ENCODE measurements around the gene WDR81. TPM values are rescaled to one million over a fixed set of nuclear protein-coding genes. Genes with fewer than 3 reads are reported as not detected.

WDR81 gene
- total and polyA plus RNA-seq, 2 donors (not counting 1 experiment from before 2014, with no cell fraction given): 52.7 to 102 TPM

DNA sequence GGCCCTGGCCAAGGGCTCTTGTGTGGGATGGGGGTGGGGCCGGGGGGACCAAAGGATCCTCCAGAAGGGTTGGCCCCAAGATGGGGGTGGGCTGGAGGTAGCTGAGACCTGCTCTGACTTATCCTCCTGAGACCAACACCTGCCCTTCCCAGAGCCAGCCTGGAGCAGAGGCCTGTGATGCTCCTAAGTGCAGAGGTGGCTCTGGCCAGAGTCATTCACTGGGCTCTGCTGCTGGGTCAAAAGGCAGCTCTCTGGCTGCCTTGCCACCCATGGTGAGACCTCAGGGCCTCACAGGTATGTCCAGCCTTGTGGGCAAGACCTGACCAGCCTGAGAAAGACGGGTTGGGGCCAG, 18.6 kb downstream of the WDR81 start:
- H3K9me3 ChIP-seq (ENCODE audit: control extremely low read depth in 1 of 3, control insufficient read depth in 2 of 3, insufficient read depth in 1 of 3, low read length in 2 of 3): no peaks in the 10 kb centered on the region
- intact Hi-C loops (cut with micrococcal nuclease): no loop called here
- no peak overlapping the region for H3K4me3 Mint-ChIP-seq
- H3K4me1 Mint-ChIP-seq: no peaks in the 10 kb centered on the region
- POLR2A ChIA-PET: no interaction called here
- no peak overlapping the region for H3K27ac Mint-ChIP-seq
- H3K9me3 Mint-ChIP-seq (ENCODE audit: insufficient read depth): no peaks in the 10 kb centered on the region
- H2AFZ ChIP-seq (ENCODE audit: insufficient read depth, low read depth, low read length, poor library complexity, severe bottlenecking): no peak overlapping the region
- ATAC-seq (ENCODE audit: low read depth): no peak
- H3K4me2 ChIP-seq (replicated peaks; ENCODE audit: low read depth, low read length, poor library complexity, severe bottlenecking): no peak overlapping the region
- H3K79me2 ChIP-seq (ENCODE audit: control insufficient read depth, insufficient read depth, low read length): no peaks in the 10 kb centered on the region
- no peak overlapping the region for H3K4me3 ChIP-seq (ENCODE audit: control extremely low read depth in 1 of 5, extremely low read depth in 1 of 5, insufficient read depth in 1 of 5, low read depth in 2 of 5, low read length in 4 of 5)
- WGBS (ENCODE audit: insufficient coverage): 100% methylated on average over 2 of the region's 2 CpGs
- peaks cover 4% of the 10 kb centered on the region for H4K20me1 ChIP-seq (ENCODE audit: control insufficient read depth, insufficient read depth, low read length, poor library complexity, severe bottlenecking)
- no peaks in the 10 kb centered on the region for H3K4me1 ChIP-seq (ENCODE audit: control insufficient read depth in 2 of 2, insufficient read depth in 2 of 2, low read length in 2 of 2)
- TF ChIP-seq, protein P1, sequence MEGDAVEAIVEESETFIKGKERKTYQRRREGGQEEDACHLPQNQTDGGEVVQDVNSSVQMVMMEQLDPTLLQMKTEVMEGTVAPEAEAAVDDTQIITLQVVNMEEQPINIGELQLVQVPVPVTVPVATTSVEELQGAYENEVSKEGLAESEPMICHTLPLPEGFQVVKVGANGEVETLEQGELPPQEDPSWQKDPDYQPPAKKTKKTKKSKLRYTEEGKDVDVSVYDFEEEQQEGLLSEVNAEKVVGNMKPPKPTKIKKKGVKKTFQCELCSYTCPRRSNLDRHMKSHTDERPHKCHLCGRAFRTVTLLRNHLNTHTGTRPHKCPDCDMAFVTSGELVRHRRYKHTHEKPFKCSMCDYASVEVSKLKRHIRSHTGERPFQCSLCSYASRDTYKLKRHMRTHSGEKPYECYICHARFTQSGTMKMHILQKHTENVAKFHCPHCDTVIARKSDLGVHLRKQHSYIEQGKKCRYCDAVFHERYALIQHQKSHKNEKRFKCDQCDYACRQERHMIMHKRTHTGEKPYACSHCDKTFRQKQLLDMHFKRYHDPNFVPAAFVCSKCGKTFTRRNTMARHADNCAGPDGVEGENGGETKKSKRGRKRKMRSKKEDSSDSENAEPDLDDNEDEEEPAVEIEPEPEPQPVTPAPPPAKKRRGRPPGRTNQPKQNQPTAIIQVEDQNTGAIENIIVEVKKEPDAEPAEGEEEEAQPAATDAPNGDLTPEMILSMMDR (IDR thresholded peaks at IDR 0.05): no peak
- TF ChIP-seq EZH2 (IDR thresholded peaks at IDR 0.05; ENCODE audit: borderline replicate concordance, insufficient read depth, low read depth, low read length, poor library complexity, severe bottlenecking): no peak
- CTCF ChIA-PET: no interaction called here
- H3K27ac ChIP-seq (ENCODE audit: low read length in 2 of 2): no peak overlapping the region
- H3K9ac ChIP-seq (ENCODE audit: low read length): no peak overlapping the region
- no peak for DNase-seq
- H3K36me3 ChIP-seq (replicated peaks in 1 of 2; ENCODE audit: control extremely low read depth in 1 of 2, control insufficient read depth in 1 of 2, extremely low read depth in 1 of 2, insufficient read depth in 2 of 2, low read length in 1 of 2): peaks cover 0 to 3% of the 10 kb centered on the region in 2 experiments
- no peaks in the 10 kb centered on the region for H3K27me3 ChIP-seq (replicated peaks in 1 of 4; ENCODE audit: control extremely low read depth in 1 of 4, control insufficient read depth in 3 of 4, insufficient read depth in 4 of 4, low read length in 3 of 4)
- no peaks in the 10 kb centered on the region for H3K27me3 Mint-ChIP-seq

DNA sequence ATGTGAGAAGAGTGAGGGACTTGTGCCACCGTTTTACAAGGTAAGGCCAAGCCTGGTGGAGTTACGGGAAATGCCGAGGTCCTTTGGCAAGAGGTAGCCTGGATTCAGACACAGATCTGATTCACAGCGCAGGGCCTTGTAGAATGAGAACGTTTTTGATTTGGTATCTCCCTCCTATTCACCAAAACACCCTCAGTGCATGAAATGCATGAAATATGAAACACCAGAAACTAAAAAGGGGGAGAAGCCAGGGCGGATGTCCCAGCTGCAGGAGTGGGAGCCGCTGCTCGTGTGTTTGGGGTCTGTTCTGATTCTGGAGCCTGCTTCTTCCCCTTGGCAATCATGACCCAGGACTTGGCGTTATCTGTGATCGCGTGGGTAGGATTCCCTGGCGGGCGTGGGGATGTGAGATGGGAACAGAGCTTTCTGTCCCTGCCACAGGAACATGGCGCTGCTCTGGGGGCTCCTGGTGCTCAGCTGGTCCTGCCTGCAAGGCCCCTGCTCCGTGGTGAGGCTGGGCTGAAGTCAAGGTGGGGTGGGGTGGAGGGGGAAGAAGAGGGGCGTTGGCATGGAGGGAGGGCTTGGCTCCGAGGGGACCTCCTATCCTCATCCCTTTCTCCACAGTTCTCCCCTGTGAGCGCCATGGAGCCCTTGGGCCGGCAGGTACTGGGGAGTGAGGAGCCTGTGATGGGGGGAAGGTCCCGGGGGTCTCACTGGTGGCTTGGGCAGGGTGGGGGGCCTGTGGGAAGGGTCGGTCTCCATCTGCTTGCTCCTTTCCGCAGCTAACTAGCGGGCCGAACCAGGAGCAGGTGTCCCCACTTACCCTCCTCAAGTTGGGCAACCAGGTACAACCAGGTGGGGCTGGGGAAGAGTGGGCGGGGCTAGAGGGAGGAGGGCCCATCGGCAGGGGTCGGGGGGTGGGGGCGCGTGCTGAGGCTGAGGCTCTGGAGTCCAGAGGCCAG, 20.3 kb downstream of the WDR81 start:
- H3K27ac ChIP-seq (ENCODE audit: low read length in 2 of 2): no peak overlapping the region
- no peaks in the 10 kb centered on the region for H3K9me3 ChIP-seq (ENCODE audit: control extremely low read depth in 1 of 3, control insufficient read depth in 2 of 3, insufficient read depth in 1 of 3, low read length in 2 of 3)
- ATAC-seq (ENCODE audit: low read depth): no peak
- no peak for DNase-seq
- no peaks in the 10 kb centered on the region for H3K27me3 ChIP-seq (replicated peaks in 1 of 4; ENCODE audit: control extremely low read depth in 1 of 4, control insufficient read depth in 3 of 4, insufficient read depth in 4 of 4, low read length in 3 of 4)
- H2AFZ ChIP-seq (ENCODE audit: insufficient read depth, low read depth, low read length, poor library complexity, severe bottlenecking): no peak overlapping the region
- no peaks in the 10 kb centered on the region for H4K20me1 ChIP-seq (ENCODE audit: control insufficient read depth, insufficient read depth, low read length, poor library complexity, severe bottlenecking)
- POLR2A ChIA-PET: interaction anchor here (0.6 kb wide), 1 partner anchor 25 kb away, joined by 4 read pairs; no protein-coding TSS in a partner anchor
- Mint-ChIP-seq H3K27ac (no peak overlapping the region), H3K4me3 (no peak overlapping the region), H3K9me3 (ENCODE audit: insufficient read depth) (no peaks in the 10 kb centered on the region), H3K27me3 (no peaks in the 10 kb centered on the region), H3K4me1 (no peaks in the 10 kb centered on the region)
- no peaks in the 10 kb centered on the region for H3K79me2 ChIP-seq (ENCODE audit: control insufficient read depth, insufficient read depth, low read length)
- H3K9ac ChIP-seq (ENCODE audit: low read length): no peak overlapping the region
- TF ChIP-seq EZH2 (IDR thresholded peaks at IDR 0.05; ENCODE audit: borderline replicate concordance, insufficient read depth, low read depth, low read length, poor library complexity, severe bottlenecking): no peak
- TF ChIP-seq, protein P1 (IDR thresholded peaks at IDR 0.05): no peak
- H3K4me1 ChIP-seq (ENCODE audit: control insufficient read depth in 2 of 2, insufficient read depth in 2 of 2, low read length in 2 of 2): no peaks in the 10 kb centered on the region
- H3K4me3 ChIP-seq (ENCODE audit: control extremely low read depth in 1 of 5, extremely low read depth in 1 of 5, insufficient read depth in 1 of 5, low read depth in 2 of 5, low read length in 4 of 5): no peak overlapping the region
- 96% methylated on average over 15 of the region's 29 CpGs for WGBS (ENCODE audit: insufficient coverage)
- CTCF ChIA-PET: no interaction called here
- no peak overlapping the region for H3K4me2 ChIP-seq (replicated peaks; ENCODE audit: low read depth, low read length, poor library complexity, severe bottlenecking)
- H3K36me3 ChIP-seq (replicated peaks in 1 of 2; ENCODE audit: control extremely low read depth in 1 of 2, control insufficient read depth in 1 of 2, extremely low read depth in 1 of 2, insufficient read depth in 2 of 2, low read length in 1 of 2): no peaks in the 10 kb centered on the region
- intact Hi-C loops (cut with micrococcal nuclease): no loop called here
